ENCODE measurements around the gene PDLIM3. TPM values are rescaled to one million over a fixed set of nuclear protein-coding genes. Genes with fewer than 3 reads are reported as not detected.

The PDLIM3 gene
- total and polyA plus RNA-seq, 8 donors = 12.9 to 43.1 (median 14.9) TPM

GRCh38 chr4:185473247-185473646 lies 62.1 kb downstream of the PDLIM3 start:
- DNase-seq (no peak), ATAC-seq (no peak)
- intact Hi-C loops (cut with DNase I) = loop anchor here in 1 of 2 donors (10.0 kb wide), 1 partner anchor 122 kb away; no protein-coding TSS in a partner anchor
- Histone ChIP-seq H3K27me3 (peaks cover 0 to 43% of the 10 kb centered on the region in 2 donors), H3K9me3 (no peaks in the 10 kb centered on the region), H3K27ac (no peak overlapping the region), H3K4me3 (no peak overlapping the region), H3K4me1 (peaks cover 0 to 6% of the 10 kb centered on the region in 2 donors), H3K36me3 (no peaks in the 10 kb centered on the region)
- no peak for TF ChIP-seq CTCF (IDR thresholded peaks at IDR 0.05)

GRCh38 chr4:185472103-185472542 lies 63.2 kb downstream of the PDLIM3 start:
- DNase-seq (no peak), ATAC-seq (no peak)
- Histone ChIP-seq H3K27ac (no peak overlapping the region), H3K4me3 (peak overlapping the region; percentile 70 to 89), H3K36me3 (no peaks in the 10 kb centered on the region), H3K4me1 (peaks cover 0 to 6% of the 10 kb centered on the region in 2 donors), H3K27me3 (peaks cover 0 to 43% of the 10 kb centered on the region in 2 donors), H3K9me3 (no peaks in the 10 kb centered on the region)
- TF ChIP-seq CTCF (IDR thresholded peaks at IDR 0.05) = no peak
- intact Hi-C loops (cut with DNase I) = loop anchor here in 1 of 2 donors (10.0 kb wide), 1 partner anchor 123 kb away; no protein-coding TSS in a partner anchor

- Histone ChIP-seq H3K27me3 (peaks cover 0 to 43% of the 10 kb centered on the region in 2 donors), H3K36me3 (no peaks in the 10 kb centered on the region), H3K4me1 (peaks cover 0 to 6% of the 10 kb centered on the region in 2 donors), H3K9me3 (no peaks in the 10 kb centered on the region), H3K4me3 (peak within 1 kb of the TSS; percentile 70 to 89), H3K27ac (peak within 1 kb of the TSS; percentile 26 to 50)
- intact Hi-C loops (cut with DNase I) = loop anchor here in 1 of 2 donors (10.0 kb wide), 1 partner anchor 123 kb away; no protein-coding TSS in a partner anchor
- peak; percentile 49 to 72 for TF ChIP-seq CTCF (IDR thresholded peaks at IDR 0.05)
- peak; percentile 93 to 98 (median 96) for DNase-seq
- ATAC-seq = peak; percentile 98
Measured at GRCh38 chr4:185471235-185472102, 63.8 kb downstream of the PDLIM3 start, which contains the start of gene CCDC110. Gene CCDC110, minus strand, starts transcription at chr4:185471733. Its CDS starts 50 bp downstream, at chr4:185471683.

GRCh38 chr4:185470501-185471195 lies 64.7 kb downstream of the PDLIM3 start:
- ATAC-seq (peak; percentile 29), DNase-seq (peak in 3 of 4 donors; percentile 58 to 82 (median 67))
- intact Hi-C loops (cut with DNase I) = loop anchor here in 1 of 2 donors (10.0 kb wide), 1 partner anchor 124 kb away; no protein-coding TSS in a partner anchor
- Histone ChIP-seq H3K36me3 (no peaks in the 10 kb centered on the region), H3K27me3 (peaks cover 0 to 43% of the 10 kb centered on the region in 2 donors), H3K27ac (peak overlapping the region in 1 of 2 donors; percentile 30), H3K4me3 (peak overlapping the region; percentile 36 to 50), H3K4me1 (peaks cover 0 to 6% of the 10 kb centered on the region in 2 donors), H3K9me3 (no peaks in the 10 kb centered on the region)
- TF ChIP-seq CTCF (IDR thresholded peaks at IDR 0.05) = no peak

Measured in left lung (tissue), 10 donors.